Type B pancreatic cell (in vitro differentiated cells): ENCODE measurements around the gene AP2A2. TPM values are rescaled to one million over a fixed set of nuclear protein-coding genes. Genes with fewer than 3 reads are reported as not detected.

Source experiments
- DNase-seq: peaks from one replicate; pipeline ENCODE4 v3.0.0; 2021; ENCODE audit warnings: mixed read lengths; ENCODE audit not compliant: unreplicated experiment; ENCODE audit errors: extremely low spot score
- H3K27ac Mint-ChIP-seq: 2 replicates; pipeline ENCODE4 v1.8.0; 2021; ENCODE audit warnings: mild to moderate bottlenecking, mixed read lengths
- H3K27me3 Mint-ChIP-seq: 2 replicates; pipeline ENCODE4 v1.8.0; 2021; ENCODE audit warnings: mixed read lengths
- H3K36me3 Mint-ChIP-seq: 2 replicates; pipeline ENCODE4 v1.8.0; 2021; ENCODE audit warnings: mixed read lengths
- H3K4me1 Mint-ChIP-seq: one replicate; pipeline ENCODE4 v1.8.0; 2021; ENCODE audit warnings: mixed read lengths; ENCODE audit not compliant: unreplicated experiment
- H3K4me3 Mint-ChIP-seq: 2 replicates; pipeline ENCODE4 v1.8.0; 2021; ENCODE audit warnings: mild to moderate bottlenecking, mixed read lengths
- H3K9me3 Mint-ChIP-seq: 2 replicates; pipeline ENCODE4 v1.8.0; 2021; ENCODE audit warnings: mixed read lengths
- CTCF ChIP-seq: fragments of 200-600 bp; sonication (generic); conservative IDR thresholded peaks from 2 replicates; pipeline ENCODE4 v1.5.0; 2021; ENCODE audit warnings: antibody characterized with exemption, mild to moderate bottlenecking
- long read RNA-seq: library from polyadenylated mRNA; unstranded; transcript quantifications from one replicate; pipeline ENCODE4 v2.0.0, GENCODE V29; 2020
- total RNA-seq: library from RNA; stranded (reverse); gene quantifications from 2 replicates; pipeline ENCODE4 v1.2.1, GENCODE V29; 2021; ENCODE audit warnings: low replicate concordance

Gene AP2A2
- total RNA-seq, result 82.6 and 109 TPM in 2 replicates
- long read RNA-seq, partial matches to known transcripts, result 5 of 7 reads
- long read RNA-seq, other reads (novel, unspliced or antisense), result 2 of 7 reads

GRCh38 chr11:925496-926301 lies at the start of gene AP2A2:
AP2A2 (plus strand) TSS chr11:925870; CDS start chr11:926022, 152 bp downstream.
- H3K36me3 Mint-ChIP-seq, result no peaks in the 10 kb centered on the region
- peak within 1 kb of the TSS; percentile 88 for H3K4me3 Mint-ChIP-seq
- H3K9me3 Mint-ChIP-seq, result no peaks in the 10 kb centered on the region
- peak; percentile 97 for DNase-seq
- no peaks in the 10 kb centered on the region for H3K27me3 Mint-ChIP-seq
- peak within 1 kb of the TSS; percentile 80 for H3K27ac Mint-ChIP-seq
- peak; percentile 89 for TF ChIP-seq CTCF
- H3K4me1 Mint-ChIP-seq, result peaks cover 14% of the 10 kb centered on the region

GRCh38 chr11:876545-876944 lies 49.1 kb upstream of the AP2A2 start:
- H3K36me3 Mint-ChIP-seq, result peaks cover 4% of the 10 kb centered on the region
- TF ChIP-seq CTCF, result no peak
- no peak overlapping the region for H3K27ac Mint-ChIP-seq
- no peak for DNase-seq
- no peaks in the 10 kb centered on the region for H3K9me3 Mint-ChIP-seq
- no peak overlapping the region for H3K4me3 Mint-ChIP-seq
- peaks cover 7% of the 10 kb centered on the region for H3K4me1 Mint-ChIP-seq
- H3K27me3 Mint-ChIP-seq, result no peaks in the 10 kb centered on the region

GRCh38 chr11:877565-877964 lies 48.1 kb upstream of the AP2A2 start:
- peaks cover 7% of the 10 kb centered on the region for H3K36me3 Mint-ChIP-seq
- no peak for DNase-seq
- no peak overlapping the region for H3K4me3 Mint-ChIP-seq
- no peak for TF ChIP-seq CTCF
- peaks cover 7% of the 10 kb centered on the region for H3K4me1 Mint-ChIP-seq
- H3K27me3 Mint-ChIP-seq, result no peaks in the 10 kb centered on the region
- H3K9me3 Mint-ChIP-seq, result no peaks in the 10 kb centered on the region
- H3K27ac Mint-ChIP-seq, result no peak overlapping the region

- Mint-ChIP-seq H3K36me3 (peaks cover 3% of the 10 kb centered on the region), H3K4me1 (no peaks in the 10 kb centered on the region), H3K9me3 (no peaks in the 10 kb centered on the region), H3K4me3 (no peak overlapping the region), H3K27ac (no peak overlapping the region), H3K27me3 (no peaks in the 10 kb centered on the region)
- TF ChIP-seq CTCF, result no peak
- DNase-seq, result no peak
Observed at GRCh38 chr11:880447-880846, 45.2 kb upstream of the AP2A2 start.

GRCh38 chr11:882596-882995 lies 43.1 kb upstream of the AP2A2 start:
- Mint-ChIP-seq H3K4me3 (no peak overlapping the region), H3K9me3 (no peaks in the 10 kb centered on the region), H3K36me3 (peaks cover 3% of the 10 kb centered on the region), H3K4me1 (no peaks in the 10 kb centered on the region), H3K27ac (no peak overlapping the region), H3K27me3 (no peaks in the 10 kb centered on the region)
- DNase-seq, result no peak
- no peak for TF ChIP-seq CTCF
